T-helper 1 cell treated with Interleukin-12 subunit alpha and Interleukin-12 subunit beta and Interleukin-4 antibody, amounts not matched to agents 30 ng/mL and 1 ng/mL, for 36 hours (primary cell): ENCODE measurements around the gene ASB5. TPM values are rescaled to one million over a fixed set of nuclear protein-coding genes. Genes with fewer than 3 reads are reported as not detected.
"Not testable (repeated sequence)": the region's sequence is repeated elsewhere in the genome, so short reads cannot be mapped to it uniquely, and the experiment has no call there.

Experiments
- intact Hi-C: fragments of 100-400 bp; cut with micrococcal nuclease; formaldehyde crosslinking; loops from one replicate; pipeline ENCODE4 v1.15.1; 2024
- total RNA-seq: library from RNA; stranded (reverse); gene quantifications from 2 replicates; pipeline ENCODE4 v1.2.3, GENCODE V29; 2022

Gene ASB5, protein sequence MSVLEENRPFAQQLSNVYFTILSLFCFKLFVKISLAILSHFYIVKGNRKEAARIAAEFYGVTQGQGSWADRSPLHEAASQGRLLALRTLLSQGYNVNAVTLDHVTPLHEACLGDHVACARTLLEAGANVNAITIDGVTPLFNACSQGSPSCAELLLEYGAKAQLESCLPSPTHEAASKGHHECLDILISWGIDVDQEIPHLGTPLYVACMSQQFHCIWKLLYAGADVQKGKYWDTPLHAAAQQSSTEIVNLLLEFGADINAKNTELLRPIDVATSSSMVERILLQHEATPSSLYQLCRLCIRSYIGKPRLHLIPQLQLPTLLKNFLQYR
- not detected in 2 replicates for total RNA-seq

- intact Hi-C loops = no loop called here
Measured at GRCh38 chr4:176268963-176269362, at the start of gene ASB5. TSS of gene ASB5 (minus strand) at chr4:176269222. CDS start at chr4:176269108, 114 bp downstream.

DNA sequence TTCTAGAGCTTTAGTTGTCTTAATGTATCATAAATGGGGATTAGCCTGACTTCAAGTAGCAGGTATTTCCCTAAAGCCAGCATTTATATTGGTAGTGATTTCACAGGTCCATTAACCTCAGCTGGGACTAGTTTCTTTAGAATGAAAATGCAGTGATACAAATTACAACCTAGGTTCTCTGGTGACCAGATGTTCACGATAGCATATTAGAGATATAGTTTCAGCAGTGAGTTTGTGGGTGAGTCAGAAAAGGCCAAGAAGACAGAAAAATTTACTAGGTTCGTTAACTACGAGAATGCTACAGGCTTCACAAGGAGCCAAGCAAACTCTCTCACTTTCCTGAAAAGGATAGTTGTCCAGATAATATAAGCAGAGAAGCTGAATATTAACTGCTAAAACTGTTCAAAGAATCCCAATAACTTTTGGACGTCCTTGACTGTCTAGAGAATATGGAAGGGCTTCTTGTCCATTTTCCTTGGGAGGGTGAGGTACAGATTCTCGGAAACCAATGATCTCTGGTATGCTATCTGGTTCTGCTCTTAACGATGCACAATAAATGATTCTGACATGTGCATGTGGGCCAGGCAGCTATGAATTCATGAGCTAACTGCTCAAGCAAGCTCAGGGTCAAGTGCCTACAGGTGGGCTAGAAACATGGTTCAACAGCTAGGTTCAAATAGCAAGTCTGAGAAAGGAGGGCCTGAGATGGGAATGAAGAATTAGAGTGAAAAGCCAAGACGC, 44.7 kb upstream of the ASB5 start:
- intact Hi-C loops = no loop called here

DNA sequence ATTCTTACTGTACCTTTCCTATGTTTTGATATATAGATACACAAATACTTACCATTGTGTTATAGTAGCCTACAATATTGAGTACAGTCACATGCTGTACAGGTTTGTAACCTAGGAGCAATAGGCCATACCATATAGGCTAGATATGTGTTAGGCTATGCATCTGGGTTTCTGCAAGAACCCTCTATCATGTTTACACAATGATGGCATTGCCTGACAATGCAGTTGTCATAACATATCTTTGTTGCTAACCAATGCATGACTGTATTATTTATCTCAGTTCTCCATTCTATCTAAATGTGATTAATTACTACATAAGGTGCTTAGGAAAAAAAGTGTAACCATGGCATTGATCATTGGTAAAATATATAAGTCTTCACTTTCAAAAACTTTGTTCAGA, 40.8 kb upstream of the ASB5 start:
- intact Hi-C loops = no loop called here

DNA sequence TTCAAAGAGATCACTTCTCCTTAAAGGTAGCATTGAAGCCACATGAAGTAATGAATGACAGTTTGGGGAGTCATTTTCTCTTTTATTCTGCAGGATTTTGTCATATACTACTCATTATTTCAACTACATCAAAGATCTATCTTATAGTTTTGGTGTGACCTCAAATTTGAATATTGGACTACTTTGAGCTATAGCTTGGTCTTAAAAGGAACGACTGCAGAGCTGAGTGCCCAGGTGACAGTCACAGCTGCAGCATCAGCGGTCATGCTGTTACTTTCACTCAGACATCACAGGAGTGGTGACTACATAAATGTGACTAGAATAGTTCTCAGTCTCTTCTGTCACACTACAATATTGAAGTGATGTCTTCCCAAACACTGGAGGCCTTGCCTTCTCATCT, 40.0 kb upstream of the ASB5 start:
- intact Hi-C loops = no loop called here

- intact Hi-C loops = no loop called here
Measured at GRCh38 chr4:176308441-176308840, 39.4 kb upstream of the ASB5 start.

- intact Hi-C loops = no loop called here
Measured at GRCh38 chr4:176307666-176307930, 38.6 kb upstream of the ASB5 start.

- intact Hi-C loops = no loop called here
Measured at GRCh38 chr4:176306837-176307665, 38.0 kb upstream of the ASB5 start.

GRCh38 chr4:176303938-176304337, 34.9 kb upstream of the ASB5 start:
- intact Hi-C loops = no loop called here

- intact Hi-C loops = no loop called here
Measured at GRCh38 chr4:176302283-176303275, 33.6 kb upstream of the ASB5 start.

DNA sequence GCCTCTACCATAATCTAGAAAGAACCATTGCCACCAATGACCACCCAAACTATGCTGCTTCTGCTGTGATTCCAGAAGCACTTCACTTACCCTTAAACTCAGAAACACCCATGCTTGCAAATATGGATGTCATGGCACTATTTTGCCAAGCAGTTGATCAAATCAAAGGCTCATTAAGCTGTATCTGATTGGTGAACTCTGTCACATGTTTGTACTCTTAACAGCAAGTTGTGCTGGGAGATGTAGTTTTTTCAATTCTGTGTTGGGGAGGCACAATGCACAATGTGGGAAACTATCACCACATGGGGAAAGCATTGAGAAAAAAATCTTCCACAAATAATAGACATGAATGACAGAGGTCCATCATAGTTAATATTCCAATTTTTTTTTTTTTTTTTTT, 31.5 kb upstream of the ASB5 start:
- intact Hi-C loops = no loop called here

DNA sequence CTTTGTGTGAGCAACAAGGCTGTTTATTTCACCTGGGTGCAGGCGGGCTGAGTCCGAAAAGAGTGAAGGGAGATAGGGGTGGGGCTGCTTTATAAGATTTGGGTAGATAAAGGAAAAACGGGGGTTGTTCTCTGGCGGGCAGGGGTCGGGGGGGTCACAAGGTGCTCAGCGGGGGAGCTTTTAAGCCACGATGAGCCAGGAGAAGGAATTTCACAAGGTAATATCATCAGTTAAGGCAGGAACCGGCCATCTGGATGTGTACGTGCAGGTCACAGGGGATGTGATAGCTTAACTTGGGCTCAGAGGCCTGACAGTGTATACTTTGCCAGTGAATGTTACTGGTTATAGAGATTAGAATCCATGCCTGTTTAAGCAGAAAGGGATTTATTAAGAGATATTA, 31.0 kb upstream of the ASB5 start:
- intact Hi-C loops = no loop called here

- intact Hi-C loops = no loop called here
Measured at GRCh38 chr4:176298664-176299063, 29.6 kb upstream of the ASB5 start.

- intact Hi-C loops = not testable (repeated sequence)
Measured at GRCh38 chr4:176295907-176296306, 26.9 kb upstream of the ASB5 start.

GRCh38 chr4:176293660-176294059, 24.6 kb upstream of the ASB5 start:
- intact Hi-C loops = no loop called here

DNA sequence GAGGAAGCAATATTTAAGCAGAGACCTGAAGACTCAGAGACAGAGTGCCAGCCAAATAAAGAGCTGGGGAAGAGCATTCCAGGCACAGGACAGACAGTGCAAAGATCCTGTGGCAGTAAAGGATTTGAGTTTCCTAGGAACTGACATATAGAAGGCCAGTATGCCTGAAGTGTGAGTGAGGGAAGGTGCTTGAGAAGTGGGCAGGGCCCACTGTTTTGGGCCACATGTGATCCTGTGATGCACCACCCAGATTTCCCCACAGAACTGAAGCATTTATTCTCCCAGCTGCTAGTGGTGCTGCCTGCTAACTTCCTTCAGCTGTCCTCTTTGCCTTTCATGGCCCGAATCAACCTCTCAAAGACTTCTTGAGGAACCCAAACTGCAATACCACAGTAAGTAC, 23.9 kb upstream of the ASB5 start:
- intact Hi-C loops = no loop called here

- intact Hi-C loops = no loop called here
Measured at GRCh38 chr4:176291748-176292147, 22.7 kb upstream of the ASB5 start.

DNA sequence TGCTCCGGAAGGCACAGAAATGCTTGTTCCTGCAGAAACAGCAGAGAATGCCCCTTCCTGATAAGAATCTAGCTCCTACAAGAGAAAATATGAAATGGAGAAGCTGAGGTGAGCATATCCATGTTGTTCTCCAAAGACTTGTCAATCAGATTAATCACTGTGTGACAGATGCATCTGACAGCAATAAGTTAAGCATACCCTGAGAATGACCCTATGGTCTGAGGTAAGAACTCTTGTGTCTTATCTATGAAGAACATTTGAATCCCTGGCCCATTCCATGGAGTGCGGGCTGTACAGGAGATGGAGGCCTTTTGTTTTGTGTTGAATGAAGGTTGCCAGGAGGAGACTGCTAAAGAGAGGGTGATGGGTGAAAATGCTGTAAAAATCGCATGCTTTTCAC, 21.5 kb upstream of the ASB5 start:
- intact Hi-C loops = no loop called here

DNA sequence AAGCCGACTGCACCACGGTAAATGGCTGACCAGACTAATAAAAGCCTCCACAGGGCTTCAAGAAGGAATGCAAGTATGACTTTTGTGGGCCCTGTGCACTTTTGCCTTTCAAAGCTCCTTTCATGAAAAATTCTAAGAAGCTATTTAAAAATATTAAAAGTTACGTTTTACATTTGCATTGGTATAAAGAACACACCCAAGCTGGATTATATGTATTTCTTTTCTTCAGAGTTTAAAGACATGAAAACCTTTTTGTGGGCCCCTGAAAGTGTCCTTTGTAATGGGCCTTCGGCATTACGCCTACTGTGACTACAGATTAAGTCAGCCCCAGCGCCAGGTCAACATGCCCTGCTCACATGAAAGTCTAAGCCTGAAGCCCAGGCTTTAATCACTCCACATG, 20.5 kb upstream of the ASB5 start:
- intact Hi-C loops = no loop called here

DNA sequence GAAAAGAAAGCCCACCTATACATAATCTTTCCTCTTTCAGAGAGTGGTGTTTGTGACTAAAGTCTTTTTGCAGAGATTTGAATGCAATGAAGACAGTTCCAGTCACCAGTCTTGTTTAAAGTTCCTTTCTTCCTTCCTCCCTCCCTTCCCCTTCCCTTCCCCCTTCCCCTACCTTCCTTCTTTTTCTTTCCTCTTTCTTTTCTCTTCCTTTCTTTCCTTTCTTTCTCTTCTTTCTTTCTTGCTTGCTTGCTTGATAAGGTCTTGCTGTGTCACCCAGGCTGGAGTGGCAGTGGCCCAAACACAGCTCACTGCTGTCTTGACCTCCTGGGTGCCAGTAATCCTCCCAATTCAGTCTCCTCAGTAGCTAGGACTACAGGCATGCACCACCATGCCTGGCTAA, 19.0 kb upstream of the ASB5 start:
- intact Hi-C loops = no loop called here

- intact Hi-C loops = no loop called here
Measured at GRCh38 chr4:176287546-176287945, 18.5 kb upstream of the ASB5 start.

- intact Hi-C loops = no loop called here
Measured at GRCh38 chr4:176286728-176287127, 17.7 kb upstream of the ASB5 start.
